Loucy (cell line): ENCODE measurements around the gene S100A3.

Experiments
- H2AFZ ChIP-seq: fragments of 200-600 bp; sonication (generic); 2 replicates; pipeline ENCODE4 v1.6.0; 2016; ENCODE audit warnings: antibody characterized with exemption, mild to moderate bottlenecking, low read length, moderate library complexity
- H3F3A ChIP-seq: fragments of 200-600 bp; 2 replicates; pipeline ENCODE4 v1.6.0; 2016; ENCODE audit warnings: antibody characterized with exemption, low read depth, mild to moderate bottlenecking
- H3K27me3 ChIP-seq: fragments of 200-600 bp; sonication (generic); 2 replicates; pipeline ENCODE4 v1.6.1; 2014; ENCODE audit warnings: low read length, mild to moderate bottlenecking; ENCODE audit not compliant: insufficient read depth, poor library complexity, severe bottlenecking
- H3K36me3 ChIP-seq: fragments of 200-600 bp; sonication (generic); 2 replicates; pipeline ENCODE4 v1.6.1; 2016; ENCODE audit warnings: low read length; ENCODE audit not compliant: insufficient read depth
- H3K4me1 ChIP-seq: fragments of 200-600 bp; sonication (generic); 2 replicates; pipeline ENCODE4 v1.5.1; 2014; ENCODE audit warnings: low read length, mild to moderate bottlenecking; ENCODE audit not compliant: insufficient read depth, poor library complexity, severe bottlenecking
- H3K4me2 ChIP-seq: fragments of 200-600 bp; sonication (generic); 2 replicates; pipeline ENCODE4 v1.6.0; 2014; ENCODE audit warnings: antibody characterized with exemption, low read length, low read depth, mild to moderate bottlenecking; ENCODE audit not compliant: poor library complexity, severe bottlenecking
- H3K4me3 ChIP-seq: fragments of 200-600 bp; sonication (generic); 2 replicates; pipeline ENCODE4 v1.5.1; 2014; ENCODE audit warnings: low read length, mild to moderate bottlenecking, mixed read lengths; ENCODE audit not compliant: poor library complexity, severe bottlenecking
- H3K79me2 ChIP-seq: fragments of 200-600 bp; sonication (generic); 2 replicates; pipeline ENCODE4 v1.6.1; 2014; ENCODE audit warnings: low read length; ENCODE audit not compliant: insufficient read depth
- H3K9ac ChIP-seq: fragments of 200-600 bp; sonication (generic); 2 replicates; pipeline ENCODE4 v1.6.0; 2014; ENCODE audit warnings: mild to moderate bottlenecking, low read depth, low read length, moderate library complexity; ENCODE audit not compliant: poor library complexity, severe bottlenecking
- H3K9me2 ChIP-seq: fragments of 200-600 bp; sonication (generic); replicated peaks from 2 replicates; pipeline ENCODE4 v1.6.1; 2016; ENCODE audit warnings: low read depth, low read length, mixed read lengths
- H3K9me3 ChIP-seq: fragments of 200-600 bp; sonication (generic); 2 replicates; pipeline ENCODE4 v1.6.1; 2014; ENCODE audit warnings: mild to moderate bottlenecking, antibody characterized with exemption, low read length, low read depth; ENCODE audit not compliant: insufficient read depth
- H4K20me1 ChIP-seq: fragments of 200-600 bp; sonication (generic); 2 replicates; pipeline ENCODE4 v1.6.0; 2014; ENCODE audit warnings: antibody characterized with exemption, low read length, mild to moderate bottlenecking; ENCODE audit not compliant: insufficient read depth, poor library complexity, severe bottlenecking
- CTCF ChIP-seq: fragments of 200-600 bp; sonication (generic); conservative IDR thresholded peaks from 2 replicates; pipeline ENCODE4 v1.5.1; 2014; ENCODE audit warnings: mild to moderate bottlenecking, antibody characterized with exemption, low read length
- EZH2phosphoT487 ChIP-seq: fragments of 200-600 bp; IDR thresholded peaks from 2 replicates; pipeline ENCODE4 v1.6.1; 2018; ENCODE audit warnings: antibody characterized with exemption, mild to moderate bottlenecking, moderate library complexity, borderline replicate concordance

The S100A3 gene

GRCh38 chr1:153560241-153560640, 11.2 kb upstream of the S100A3 start:
- H4K20me1 ChIP-seq, result no peaks in the 10 kb centered on the region
- no peak for TF ChIP-seq EZH2phosphoT487
- no peak for TF ChIP-seq CTCF
- H3K9ac ChIP-seq, result no peak overlapping the region
- no peaks in the 10 kb centered on the region for H3K79me2 ChIP-seq
- H3K9me3 ChIP-seq, result no peaks in the 10 kb centered on the region
- H3F3A ChIP-seq, result no peaks in the 10 kb centered on the region
- no peak overlapping the region for H3K4me3 ChIP-seq
- H3K9me2 ChIP-seq, result no peaks in the 10 kb centered on the region
- no peaks in the 10 kb centered on the region for H3K27me3 ChIP-seq
- H3K4me1 ChIP-seq, result peaks cover 1% of the 10 kb centered on the region
- no peaks in the 10 kb centered on the region for H3K36me3 ChIP-seq
- no peak overlapping the region for H3K4me2 ChIP-seq
- no peak overlapping the region for H2AFZ ChIP-seq

GRCh38 chr1:153557877-153558276, 8.8 kb upstream of the S100A3 start:
- no peaks in the 10 kb centered on the region for H3K36me3 ChIP-seq
- H4K20me1 ChIP-seq, result no peaks in the 10 kb centered on the region
- peaks cover 12% of the 10 kb centered on the region for H3K4me1 ChIP-seq
- TF ChIP-seq CTCF (no peak), EZH2phosphoT487 (no peak)
- H3K9ac ChIP-seq, result no peak overlapping the region
- H2AFZ ChIP-seq, result no peak overlapping the region
- H3K4me2 ChIP-seq, result no peak overlapping the region
- no peaks in the 10 kb centered on the region for H3K27me3 ChIP-seq
- no peaks in the 10 kb centered on the region for H3K9me3 ChIP-seq
- H3F3A ChIP-seq, result no peaks in the 10 kb centered on the region
- H3K4me3 ChIP-seq, result no peak overlapping the region
- no peaks in the 10 kb centered on the region for H3K79me2 ChIP-seq
- H3K9me2 ChIP-seq, result no peaks in the 10 kb centered on the region

- Histone ChIP-seq H3F3A (no peaks in the 10 kb centered on the region), H3K4me1 (peaks cover 12% of the 10 kb centered on the region), H4K20me1 (no peaks in the 10 kb centered on the region), H3K4me3 (no peak overlapping the region), H2AFZ (no peak overlapping the region), H3K79me2 (no peaks in the 10 kb centered on the region), H3K9me2 (no peaks in the 10 kb centered on the region), H3K4me2 (no peak overlapping the region), H3K9ac (no peak overlapping the region), H3K36me3 (no peaks in the 10 kb centered on the region), H3K9me3 (no peaks in the 10 kb centered on the region), H3K27me3 (no peaks in the 10 kb centered on the region)
- TF ChIP-seq CTCF (no peak), EZH2phosphoT487 (no peak)
These were observed 7.3 kb upstream of the S100A3 start for GRCh38 chr1:153556348-153556747.
